GM19372 (cell line): ENCODE data around the gene RPS25.
"Not testable (repeated sequence)": the region's sequence is repeated elsewhere in the genome, so short reads cannot be mapped to it uniquely, and the experiment has no call there.

Experiments
- ATAC-seq: cut with Tn5 transposase; IDR thresholded peaks from one replicate; pipeline ENCODE4 v1.9.1; 2021; ENCODE audit warnings: mild to moderate bottlenecking, low read depth, moderate library complexity; ENCODE audit not compliant: unreplicated experiment

The RPS25 gene

GRCh38 chr11:118975771-118976709, 42.1 kb downstream of the RPS25 start:
- no peak for ATAC-seq

- no peak for ATAC-seq
These were observed 44.2 kb downstream of the RPS25 start for GRCh38 chr11:118973985-118974384.

GRCh38 chr11:118971646-118972045, 46.5 kb downstream of the RPS25 start, which contains the start of gene FOXR1:
TSS of gene FOXR1 (plus strand) at chr11:118971761. CDS start at chr11:118971932, 171 bp downstream.
- no peak for ATAC-seq

GRCh38 chr11:118969508-118969907, 48.6 kb downstream of the RPS25 start:
- ATAC-seq = not testable (repeated sequence)
